Esophagus muscularis mucosa (tissue), 4 donors: ENCODE results near the gene GRM2. TPM values are rescaled to one million over a fixed set of nuclear protein-coding genes. Genes with fewer than 3 reads are reported as not detected.
A peak's percentile ranks its signal among the peaks of the same experiment; 100 is the strongest.

Source experiments
- DNase-seq: peaks from one replicate; pipeline ENCODE4 v3.0.0-alpha.2; 2017; ENCODE audit errors: extremely low spot score
- H3K27ac ChIP-seq, 4 donors: fragments of 200-600 bp; sonication (generic); replicated peaks in 1 of 4; 1 replicate in 3 of 4; 2 replicates in 1 of 4; pipeline ENCODE4 v1.5.1; 2016 to 2019; ENCODE audit warnings: mild to moderate bottlenecking in 1 of 4
- H3K27me3 ChIP-seq, 4 donors: fragments of 200-600 bp; sonication (generic); one replicate each; pipeline versions ENCODE4 v1.5.1 to v1.6.0; 2016 to 2019
- H3K36me3 ChIP-seq, 4 donors: fragments of 200-600 bp; sonication (generic); one replicate each; pipeline ENCODE4 v1.5.1; 2016 to 2019
- H3K4me1 ChIP-seq, 4 donors: fragments of 200-600 bp; sonication (generic); one replicate each; pipeline ENCODE4 v1.5.1; 2016 to 2019
- H3K4me3 ChIP-seq, 4 donors: fragments of 200-600 bp; sonication (generic); 1 replicate in 2 of 4; 2 replicates in 2 of 4; pipeline ENCODE4 v1.5.1; 2016 to 2019; ENCODE audit warnings: mild to moderate bottlenecking in 4 of 4, moderate library complexity in 1 of 4
- H3K9me3 ChIP-seq, 4 donors: fragments of 200-600 bp; sonication (generic); 1 replicate in 3 of 4; 2 replicates in 1 of 4; pipeline ENCODE4 v1.5.1; 2016 to 2019
- EP300 ChIP-seq: sonication (generic); formaldehyde crosslinking; IDR thresholded peaks from one replicate; pipeline ENCODE4 v1.6.1; 2017; ENCODE audit warnings: antibody characterized with exemption
- POLR2A ChIP-seq: fragments of 450-650 bp; IDR thresholded peaks from one replicate; pipeline ENCODE4 v1.6.1; 2017; ENCODE audit warnings: antibody characterized with exemption, moderate library complexity, mild to moderate bottlenecking, low read depth
- POLR2AphosphoS5 ChIP-seq, 2 donors: sonication (generic); formaldehyde crosslinking; IDR thresholded peaks; one replicate each; pipeline ENCODE4 v1.6.1; 2017; ENCODE audit warnings: antibody characterized with exemption in 2 of 2
- WGBS: methylation state at CpG from one replicate; pipeline ENCODE4 v1.1.5; 2018; 5-methylcytosine and 5-hydroxymethylcytosine counted together
- intact Hi-C: fragments of 100-400 bp; cut with DNase I; formaldehyde crosslinking; loops from one replicate; pipeline ENCODE4 v1.15.1; 2023
- total RNA-seq, 4 donors: library from RNA; depleted of rRNA; stranded (reverse); fragments of >200 nt; gene quantifications; one replicate each; pipeline versions ENCODE4 v1.1.0 to v1.2.1, GENCODE V29; 2016
- TF ChIP-seq, protein P1 (sequence below), 3 experiments: fragments of 200-600 bp in 2 of 3; fragments of 450-650 bp in 1 of 3; sonication (generic) in 2 of 3; IDR thresholded peaks; one replicate each; pipeline ENCODE4 v1.5.1; 2017 to 2019; ENCODE audit warnings: antibody characterized with exemption in 3 of 3, mild to moderate bottlenecking in 2 of 3, moderate library complexity in 1 of 3

Gene GRM2
- total RNA-seq, 4 donors from 2014 or later, result 0.11 to 0.83 (median 0.52) TPM; not detected in 1

DNA sequence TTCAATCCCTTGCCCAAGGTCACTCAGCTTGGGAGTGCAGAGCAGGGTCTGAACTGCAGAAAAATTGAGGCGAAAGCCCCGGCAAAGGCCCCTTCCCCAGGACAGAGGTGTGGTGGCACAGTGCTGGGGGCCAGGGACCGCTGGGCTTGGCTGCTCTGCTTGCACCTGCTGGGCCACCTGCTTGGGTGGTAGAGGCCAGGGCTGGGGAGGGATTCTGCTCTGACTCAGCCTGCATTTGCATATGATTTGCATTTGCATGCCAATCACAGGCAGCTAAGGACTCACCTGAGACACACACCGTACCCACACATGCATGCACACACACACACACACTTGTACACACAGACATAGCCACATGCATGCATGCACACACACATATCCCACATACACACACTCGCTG lies 9.9 kb downstream of the GRM2 start:
- no peak overlapping the region for H3K4me3 ChIP-seq
- TF ChIP-seq POLR2A (no peak), POLR2AphosphoS5 (IDR thresholded peaks at IDR 0.05) (no peak), EP300 (no peak)
- TF ChIP-seq, protein P1, sequence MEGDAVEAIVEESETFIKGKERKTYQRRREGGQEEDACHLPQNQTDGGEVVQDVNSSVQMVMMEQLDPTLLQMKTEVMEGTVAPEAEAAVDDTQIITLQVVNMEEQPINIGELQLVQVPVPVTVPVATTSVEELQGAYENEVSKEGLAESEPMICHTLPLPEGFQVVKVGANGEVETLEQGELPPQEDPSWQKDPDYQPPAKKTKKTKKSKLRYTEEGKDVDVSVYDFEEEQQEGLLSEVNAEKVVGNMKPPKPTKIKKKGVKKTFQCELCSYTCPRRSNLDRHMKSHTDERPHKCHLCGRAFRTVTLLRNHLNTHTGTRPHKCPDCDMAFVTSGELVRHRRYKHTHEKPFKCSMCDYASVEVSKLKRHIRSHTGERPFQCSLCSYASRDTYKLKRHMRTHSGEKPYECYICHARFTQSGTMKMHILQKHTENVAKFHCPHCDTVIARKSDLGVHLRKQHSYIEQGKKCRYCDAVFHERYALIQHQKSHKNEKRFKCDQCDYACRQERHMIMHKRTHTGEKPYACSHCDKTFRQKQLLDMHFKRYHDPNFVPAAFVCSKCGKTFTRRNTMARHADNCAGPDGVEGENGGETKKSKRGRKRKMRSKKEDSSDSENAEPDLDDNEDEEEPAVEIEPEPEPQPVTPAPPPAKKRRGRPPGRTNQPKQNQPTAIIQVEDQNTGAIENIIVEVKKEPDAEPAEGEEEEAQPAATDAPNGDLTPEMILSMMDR (IDR thresholded peaks at IDR 0.05), result no peak
- H3K27ac ChIP-seq, result no peak overlapping the region
- WGBS, result 86% methylated on average over 3 of the region's 5 CpGs
- no peak for DNase-seq
- intact Hi-C loops, result loop anchor here (10.0 kb wide), 1 partner anchor 78 kb away; no protein-coding TSS in a partner anchor
- H3K9me3 ChIP-seq, result no peaks in the 10 kb centered on the region
- peaks cover 0 to 29% (median 0%) of the 10 kb centered on the region in 4 donors for H3K27me3 ChIP-seq
- no peaks in the 10 kb centered on the region for H3K4me1 ChIP-seq
- H3K36me3 ChIP-seq, result no peaks in the 10 kb centered on the region

DNA sequence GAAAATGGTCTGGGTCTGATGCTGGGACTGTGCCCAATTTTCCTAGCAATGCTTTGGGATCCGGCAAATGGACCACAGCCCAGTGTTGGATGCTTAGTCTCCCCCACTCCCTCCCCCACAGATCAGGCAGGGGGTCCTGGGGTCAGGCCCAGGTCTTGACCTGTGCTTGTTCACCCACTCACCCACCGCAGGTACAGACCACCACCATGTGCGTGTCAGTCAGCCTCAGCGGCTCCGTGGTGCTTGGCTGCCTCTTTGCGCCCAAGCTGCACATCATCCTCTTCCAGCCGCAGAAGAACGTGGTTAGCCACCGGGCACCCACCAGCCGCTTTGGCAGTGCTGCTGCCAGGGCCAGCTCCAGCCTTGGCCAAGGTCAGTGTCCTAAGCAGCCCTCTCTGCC lies 10.6 kb downstream of the GRM2 start:
- H3K4me1 ChIP-seq, result no peaks in the 10 kb centered on the region
- H3K36me3 ChIP-seq, result no peaks in the 10 kb centered on the region
- intact Hi-C loops, result loop anchor here (10.0 kb wide), 1 partner anchor 77 kb away; no protein-coding TSS in a partner anchor
- 93% methylated on average over 9 of the region's 10 CpGs for WGBS
- no peak overlapping the region for H3K27ac ChIP-seq
- DNase-seq, result peak; percentile 64
- no peak overlapping the region for H3K4me3 ChIP-seq
- peaks cover 0 to 29% (median 0%) of the 10 kb centered on the region in 4 donors for H3K27me3 ChIP-seq
- no peaks in the 10 kb centered on the region for H3K9me3 ChIP-seq
- no peak for TF ChIP-seq EP300
- TF ChIP-seq POLR2AphosphoS5 (IDR thresholded peaks at IDR 0.05), result no peak
- no peak for TF ChIP-seq POLR2A
- TF ChIP-seq, protein P1 (IDR thresholded peaks at IDR 0.05), result no peak

DNA sequence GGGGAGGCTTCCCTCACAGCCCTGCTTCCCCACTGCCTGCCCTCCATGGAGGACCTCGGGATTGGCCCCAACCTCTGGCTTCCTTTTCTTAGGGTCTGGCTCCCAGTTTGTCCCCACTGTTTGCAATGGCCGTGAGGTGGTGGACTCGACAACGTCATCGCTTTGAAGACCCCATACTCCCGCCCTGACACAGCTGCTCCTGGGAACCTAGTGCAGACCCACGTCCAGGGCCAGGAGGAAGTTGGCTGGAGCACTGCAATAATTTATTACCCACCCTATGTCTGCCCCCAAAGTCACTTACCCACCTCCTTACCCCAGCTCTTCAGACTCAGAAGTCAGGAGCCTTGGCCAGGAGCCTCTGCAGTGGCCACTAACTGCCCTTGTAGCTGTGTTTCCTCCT lies 11.1 kb downstream of the GRM2 start:
- Histone ChIP-seq H3K4me3 (no peak overlapping the region), H3K27me3 (peaks cover 0 to 29% (median 0%) of the 10 kb centered on the region in 4 donors), H3K27ac (no peak overlapping the region), H3K4me1 (no peaks in the 10 kb centered on the region), H3K36me3 (no peaks in the 10 kb centered on the region), H3K9me3 (no peaks in the 10 kb centered on the region)
- TF ChIP-seq POLR2AphosphoS5 (IDR thresholded peaks at IDR 0.05) (no peak), POLR2A (no peak), EP300 (no peak)
- TF ChIP-seq, protein P1 (IDR thresholded peaks at IDR 0.05), result no peak
- DNase-seq, result peak; percentile 83
- 84% methylated on average over 7 of the region's 7 CpGs for WGBS
- intact Hi-C loops, result loop anchor here (10.0 kb wide), 1 partner anchor 77 kb away; no protein-coding TSS in a partner anchor

DNA sequence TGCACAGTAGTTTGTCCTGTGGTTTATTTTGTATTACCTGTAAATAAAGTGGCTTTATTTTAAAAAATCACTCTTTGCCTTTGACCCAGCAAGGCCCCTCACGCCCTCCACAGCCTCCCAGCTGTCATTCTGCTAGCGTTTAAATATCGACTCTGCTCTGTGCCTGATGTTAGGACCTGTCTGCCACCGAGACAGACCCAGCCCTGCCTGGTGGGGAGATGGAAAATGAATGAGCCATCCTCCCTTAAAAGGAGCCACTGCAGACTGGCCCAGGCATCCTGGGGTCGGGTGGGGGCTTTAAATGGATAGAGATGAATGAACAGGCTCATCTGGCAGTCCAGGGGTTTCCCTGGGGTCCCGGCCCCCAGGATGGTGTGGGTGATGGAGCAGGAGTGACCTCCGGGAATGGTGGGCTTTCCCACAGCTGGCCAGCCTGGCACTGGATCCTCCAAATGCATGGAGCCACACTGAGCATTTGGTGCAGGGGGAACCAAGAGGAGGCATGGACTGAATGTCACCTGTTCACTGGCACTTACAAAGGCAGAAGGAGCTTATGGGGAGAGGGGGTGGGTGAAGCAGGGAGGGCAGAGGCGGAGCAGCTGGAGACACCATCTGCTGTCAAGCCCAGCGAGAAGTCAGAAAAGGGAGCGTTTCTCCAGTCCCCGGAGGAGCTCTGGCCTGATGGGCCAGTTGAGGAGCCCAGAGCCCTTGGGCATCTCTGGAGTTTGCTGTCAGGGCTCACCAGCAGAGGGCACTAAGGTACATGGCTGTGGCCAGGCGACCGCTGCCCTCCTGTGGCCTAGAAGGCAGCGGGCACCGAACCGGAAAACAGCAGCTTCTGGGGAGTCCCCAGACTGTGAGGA lies 11.9 kb downstream of the GRM2 start:
- H3K4me3 ChIP-seq, result no peak overlapping the region
- 32% methylated on average over 15 of the region's 16 CpGs for WGBS
- no peaks in the 10 kb centered on the region for H3K4me1 ChIP-seq
- H3K36me3 ChIP-seq, result no peaks in the 10 kb centered on the region
- peak in 1 of 2 donors; percentile 22 for TF ChIP-seq POLR2AphosphoS5 (IDR thresholded peaks at IDR 0.05)
- TF ChIP-seq EP300, result no peak
- TF ChIP-seq, protein P1 (IDR thresholded peaks at IDR 0.05), result peak; percentile 49 to 55 (median 52)
- TF ChIP-seq POLR2A, result no peak
- no peak overlapping the region for H3K27ac ChIP-seq
- H3K27me3 ChIP-seq, result peaks cover 0 to 29% (median 0%) of the 10 kb centered on the region in 4 donors
- intact Hi-C loops, result loop anchor here (10.0 kb wide), 1 partner anchor 76 kb away; no protein-coding TSS in a partner anchor
- DNase-seq, result peak; percentile 50
- no peaks in the 10 kb centered on the region for H3K9me3 ChIP-seq
